BJ (cell line): ENCODE results near the gene MEIS2. TPM values are rescaled to one million over a fixed set of nuclear protein-coding genes. Genes with fewer than 3 reads are reported as not detected.

ENCODE experiments used
- CTCF ChIA-PET: fragments of 350-600 bp; formaldehyde crosslinking; extraction: SDS; loops from one replicate; lab custom pipeline; 2021; ENCODE audit warnings: antibody characterized with exemption, inconsistent platforms; lab: Yijun Ruan, JAX
- POLR2A ChIA-PET: fragments of 300-600 bp; sonication (Branson Sonifier 250); formaldehyde crosslinking; extraction: SDS; loops from one replicate; lab custom pipeline; 2021; ENCODE audit warnings: antibody characterized with exemption; lab: Charles Lee
- DNase-seq: peaks from one replicate; pipeline ENCODE4 v3.0.0-alpha.2; 2011; ENCODE audit warnings: low read depth
- H3K27me3 ChIP-seq: 2 replicates; pipeline ENCODE4 v1.6.0; 2011; ENCODE audit warnings: low read length; ENCODE audit not compliant: control insufficient read depth, insufficient read depth
- H3K36me3 ChIP-seq: 2 replicates; pipeline ENCODE4 v1.5.1; 2011; ENCODE audit warnings: low read length; ENCODE audit not compliant: control insufficient read depth, insufficient read depth
- H3K4me3 ChIP-seq: 2 replicates; pipeline ENCODE4 v1.5.1; 2011; ENCODE audit warnings: low read depth, mild to moderate bottlenecking, control low read depth, low read length
- CTCF ChIP-seq: IDR thresholded peaks from 2 replicates; pipeline ENCODE4 v1.5.1; 2011; ENCODE audit warnings: low read depth, mild to moderate bottlenecking, control low read depth, inconsistent platforms, low read length, moderate library complexity; ENCODE audit not compliant: insufficient read depth
- polyA plus RNA-seq: library from polyadenylated mRNA; depleted of rRNA; stranded (reverse); fragments of >200 nt; gene quantifications from 2 replicates; pipeline ENCODE4 v1.2.3, GENCODE V29; 2011

Gene MEIS2
- polyA plus RNA-seq, 1 experiment = 54.1 TPM

GRCh38 chr15:37140531-37141058 lies 40.2 kb upstream of the MEIS2 start:
- no peak for TF ChIP-seq CTCF
- no peaks in the 10 kb centered on the region for H3K36me3 ChIP-seq
- H3K4me3 ChIP-seq = no peak overlapping the region
- no peak for DNase-seq
- ChIA-PET POLR2A (interaction anchor here (0.6 kb wide), 1 partner anchor 1603 kb away, joined by 3 read pairs; no protein-coding TSS in a partner anchor), CTCF (interaction anchor here (1.8 kb wide), 1 partner anchor 751 kb away, joined by 5 read pairs; no protein-coding TSS in a partner anchor)
- no peaks in the 10 kb centered on the region for H3K27me3 ChIP-seq

DNA sequence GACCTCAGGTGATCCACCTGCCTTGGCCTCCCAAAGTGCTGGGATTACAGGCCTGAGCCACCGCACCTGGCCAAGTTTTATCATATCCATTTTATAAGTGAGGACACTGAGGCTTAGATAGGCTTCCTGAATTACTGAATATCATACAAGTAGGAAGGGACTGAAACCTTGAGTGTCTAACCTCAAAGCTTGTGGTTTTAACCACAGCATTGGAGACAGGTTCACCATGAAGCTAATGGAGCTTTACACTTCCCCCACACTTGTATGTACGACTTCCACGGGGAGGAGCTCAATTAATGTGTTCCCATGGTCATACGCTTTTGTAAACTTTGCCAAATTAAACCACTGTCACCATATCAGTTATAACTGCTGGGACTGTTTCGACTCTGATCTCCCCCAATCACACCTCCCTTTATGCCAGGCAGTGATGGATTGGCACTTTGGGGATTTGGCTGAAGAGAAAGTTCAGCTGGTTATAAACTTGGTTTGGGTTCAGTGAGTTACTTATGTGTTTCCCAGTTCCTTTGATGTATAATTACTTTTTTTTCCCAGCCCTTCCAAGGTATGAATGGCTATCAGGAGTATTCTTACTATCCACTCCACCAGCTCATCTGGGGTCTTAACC lies 38.4 kb upstream of the MEIS2 start:
- ChIA-PET POLR2A (no interaction called here), CTCF (interaction anchor here (1.1 to 1.7 kb wide), 2 partner anchors 11 to 743 kb away, joined by 3 to 5 read pairs; no protein-coding TSS in a partner anchor)

DNA sequence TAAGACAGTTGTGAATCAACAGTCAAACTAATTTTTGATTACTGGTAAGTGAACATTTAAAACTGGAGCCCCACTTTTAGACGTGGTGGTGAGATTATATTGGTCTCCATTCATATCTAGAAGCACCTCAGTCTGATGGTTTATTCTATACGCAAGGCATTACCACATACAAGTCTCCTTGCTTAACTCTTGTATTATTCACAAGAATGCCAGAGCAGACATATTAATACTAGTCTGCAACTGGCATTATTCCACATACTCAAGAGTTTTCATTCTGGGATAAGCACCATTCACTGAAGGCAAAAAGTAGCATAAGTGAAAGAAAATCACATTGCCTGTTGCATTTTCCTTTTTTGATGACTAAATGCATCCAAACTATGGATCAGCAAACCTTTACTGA lies 36.9 kb upstream of the MEIS2 start:
- no peak for TF ChIP-seq CTCF
- H3K27me3 ChIP-seq = no peaks in the 10 kb centered on the region
- no peak for DNase-seq
- H3K36me3 ChIP-seq = no peaks in the 10 kb centered on the region
- H3K4me3 ChIP-seq = no peak overlapping the region
- POLR2A ChIA-PET = no interaction called here
- CTCF ChIA-PET = interaction anchor here (0.7 kb wide), 1 partner anchor 358 kb away, joined by 3 read pairs; no protein-coding TSS in a partner anchor

More for the DNA sequence above, 38.4 kb upstream of the MEIS2 start:
- H3K4me3 ChIP-seq = no peak overlapping the region
- H3K27me3 ChIP-seq = no peaks in the 10 kb centered on the region
- H3K36me3 ChIP-seq = no peaks in the 10 kb centered on the region
- TF ChIP-seq CTCF = no peak
- no peak for DNase-seq

GRCh38 chr15:37136666-37137065 lies 36.3 kb upstream of the MEIS2 start:
- no peaks in the 10 kb centered on the region for H3K36me3 ChIP-seq
- no peak for TF ChIP-seq CTCF
- no peak overlapping the region for H3K4me3 ChIP-seq
- CTCF ChIA-PET = interaction anchor here (0.6 to 2.8 kb wide), 3 partner anchors 24 to 744 kb away, joined by 3 to 15 read pairs (median 3); no protein-coding TSS in a partner anchor
- DNase-seq = no peak
- H3K27me3 ChIP-seq = no peaks in the 10 kb centered on the region
- POLR2A ChIA-PET = interaction anchor here (1.2 kb wide), 1 partner anchor 81 kb away, joined by 4 read pairs; no protein-coding TSS in a partner anchor

DNA sequence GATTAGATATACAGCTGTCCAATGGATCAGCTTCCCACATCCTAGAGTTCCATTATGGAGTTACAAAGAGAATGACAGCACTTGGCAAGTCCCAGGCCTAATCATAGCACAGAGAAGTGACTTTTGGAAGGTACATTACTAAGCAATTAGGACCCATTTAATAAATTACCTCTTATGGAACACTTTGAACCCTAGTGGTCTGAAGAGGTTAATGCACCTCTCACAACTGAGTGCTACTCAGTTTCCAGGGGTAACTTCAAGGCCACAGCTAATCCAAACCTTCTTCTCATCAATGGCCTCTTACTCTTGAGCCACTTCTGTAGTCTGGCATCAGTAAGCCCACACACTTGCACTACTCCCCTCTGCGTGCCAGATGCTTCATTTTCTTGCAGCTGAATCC lies 34.9 kb upstream of the MEIS2 start:
- H3K36me3 ChIP-seq = no peaks in the 10 kb centered on the region
- DNase-seq = no peak
- peak; percentile 26 for TF ChIP-seq CTCF
- no peaks in the 10 kb centered on the region for H3K27me3 ChIP-seq
- CTCF ChIA-PET = interaction anchor here (0.5 to 3.7 kb wide), 15 partner anchors 10 to 1617 kb away, joined by 3 to 23 read pairs (median 4); no protein-coding TSS in a partner anchor
- POLR2A ChIA-PET = no interaction called here
- H3K4me3 ChIP-seq = no peak overlapping the region
